ENCODE data around the gene EGFL8. TPM values are rescaled to one million over a fixed set of nuclear protein-coding genes. Genes with fewer than 3 reads are reported as not detected.

Gene EGFL8
- total RNA-seq, 1 donor from 2014 or later: 3.8 TPM

GRCh38 chr6:32198345-32198696 is 33.9 kb downstream of the EGFL8 start:
- H3K4me3 Mint-ChIP-seq: no peak overlapping the region

DNA sequence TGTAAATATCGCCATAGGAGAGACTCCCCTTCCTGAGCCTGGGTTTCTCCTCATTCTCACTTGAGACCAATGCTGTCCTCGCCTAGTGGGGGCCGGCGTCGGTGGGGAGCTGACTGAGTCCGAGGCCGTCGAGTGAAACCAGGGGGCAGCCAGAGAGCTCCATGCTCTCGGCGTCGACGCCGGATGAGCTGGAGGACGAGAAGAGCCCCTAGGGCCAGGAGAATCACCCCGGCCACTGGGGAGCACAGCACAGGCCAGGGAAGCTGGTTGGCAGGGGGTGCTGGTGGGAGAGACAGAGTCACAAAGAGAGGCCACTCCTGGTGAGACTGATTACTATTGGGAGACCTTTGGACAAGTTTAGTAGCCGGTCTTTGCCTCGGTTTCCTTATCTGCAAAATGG is 34.5 kb downstream of the EGFL8 start:
- Histone ChIP-seq H3K4me3 (no peak overlapping the region), H3K9me3 (ENCODE audit: low read depth) (no peaks in the 10 kb centered on the region), H3K27me3 (no peaks in the 10 kb centered on the region), H3F3A (ENCODE audit: low read depth) (peaks cover 22% of the 10 kb centered on the region), H3K27ac (no peak overlapping the region), H3K4me1 (peaks cover 23% of the 10 kb centered on the region), H4K20me1 (ENCODE audit: low read depth) (no peaks in the 10 kb centered on the region), H3K79me2 (ENCODE audit: low read depth) (no peaks in the 10 kb centered on the region), H3K9ac (no peak overlapping the region), H3K36me3 (no peaks in the 10 kb centered on the region), H3K4me2 (no peak overlapping the region), H2AFZ (replicated peaks) (no peak overlapping the region)
- TF ChIP-seq EZH2phosphoT487 (IDR thresholded peaks at IDR 0.05): no peak
- TF ChIP-seq EZH2 (IDR thresholded peaks at IDR 0.05): no peak
- TF ChIP-seq, protein P1, sequence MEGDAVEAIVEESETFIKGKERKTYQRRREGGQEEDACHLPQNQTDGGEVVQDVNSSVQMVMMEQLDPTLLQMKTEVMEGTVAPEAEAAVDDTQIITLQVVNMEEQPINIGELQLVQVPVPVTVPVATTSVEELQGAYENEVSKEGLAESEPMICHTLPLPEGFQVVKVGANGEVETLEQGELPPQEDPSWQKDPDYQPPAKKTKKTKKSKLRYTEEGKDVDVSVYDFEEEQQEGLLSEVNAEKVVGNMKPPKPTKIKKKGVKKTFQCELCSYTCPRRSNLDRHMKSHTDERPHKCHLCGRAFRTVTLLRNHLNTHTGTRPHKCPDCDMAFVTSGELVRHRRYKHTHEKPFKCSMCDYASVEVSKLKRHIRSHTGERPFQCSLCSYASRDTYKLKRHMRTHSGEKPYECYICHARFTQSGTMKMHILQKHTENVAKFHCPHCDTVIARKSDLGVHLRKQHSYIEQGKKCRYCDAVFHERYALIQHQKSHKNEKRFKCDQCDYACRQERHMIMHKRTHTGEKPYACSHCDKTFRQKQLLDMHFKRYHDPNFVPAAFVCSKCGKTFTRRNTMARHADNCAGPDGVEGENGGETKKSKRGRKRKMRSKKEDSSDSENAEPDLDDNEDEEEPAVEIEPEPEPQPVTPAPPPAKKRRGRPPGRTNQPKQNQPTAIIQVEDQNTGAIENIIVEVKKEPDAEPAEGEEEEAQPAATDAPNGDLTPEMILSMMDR (IDR thresholded peaks at IDR 0.05): no peak
- Mint-ChIP-seq H3K27ac (no peak overlapping the region), H3K4me1 (peaks cover 50% of the 10 kb centered on the region), H3K9me3 (no peaks in the 10 kb centered on the region), H3K4me3 (no peak overlapping the region), H3K36me3 (peaks cover 2% of the 10 kb centered on the region), H3K27me3 (ENCODE audit: insufficient read depth, low read depth) (no peaks in the 10 kb centered on the region)
- DNase-seq (ENCODE audit: low spot score): no peak

More at GRCh38 chr6:32198345-32198696, 33.9 kb downstream of the EGFL8 start:
- Histone ChIP-seq H3K27me3 (no peaks in the 10 kb centered on the region), H2AFZ (replicated peaks) (no peak overlapping the region), H3K4me1 (peaks cover 18% of the 10 kb centered on the region), H3K79me2 (ENCODE audit: low read depth) (no peaks in the 10 kb centered on the region), H3K4me3 (no peak overlapping the region), H4K20me1 (ENCODE audit: low read depth) (no peaks in the 10 kb centered on the region), H3K4me2 (no peak overlapping the region), H3K9ac (no peak overlapping the region), H3K9me3 (ENCODE audit: low read depth) (no peaks in the 10 kb centered on the region), H3K36me3 (no peaks in the 10 kb centered on the region), H3F3A (ENCODE audit: low read depth) (peaks cover 22% of the 10 kb centered on the region), H3K27ac (no peak overlapping the region)
- Mint-ChIP-seq H3K27me3 (ENCODE audit: insufficient read depth, low read depth) (peaks cover 2% of the 10 kb centered on the region), H3K27ac (no peak overlapping the region), H3K4me1 (peaks cover 48% of the 10 kb centered on the region), H3K9me3 (no peaks in the 10 kb centered on the region), H3K36me3 (peaks cover 2% of the 10 kb centered on the region)
- DNase-seq (ENCODE audit: low spot score): no peak
- TF ChIP-seq, protein P1 (IDR thresholded peaks at IDR 0.05): no peak
- no peak for TF ChIP-seq EZH2 (IDR thresholded peaks at IDR 0.05)
- TF ChIP-seq EZH2phosphoT487 (IDR thresholded peaks at IDR 0.05): no peak

- Histone ChIP-seq H3K79me2 (ENCODE audit: low read depth) (no peaks in the 10 kb centered on the region), H3K27ac (no peak overlapping the region), H3K9me3 (ENCODE audit: low read depth) (no peaks in the 10 kb centered on the region), H3K4me2 (no peak overlapping the region), H3K4me1 (peaks cover 21% of the 10 kb centered on the region), H3K9ac (no peak overlapping the region), H4K20me1 (ENCODE audit: low read depth) (no peaks in the 10 kb centered on the region), H3K27me3 (peaks cover 5% of the 10 kb centered on the region), H2AFZ (replicated peaks) (no peak overlapping the region), H3F3A (ENCODE audit: low read depth) (peaks cover 12% of the 10 kb centered on the region), H3K36me3 (no peaks in the 10 kb centered on the region), H3K4me3 (no peak overlapping the region)
- Mint-ChIP-seq H3K27ac (no peak overlapping the region), H3K4me3 (no peak overlapping the region), H3K27me3 (ENCODE audit: insufficient read depth, low read depth) (peaks cover 8% of the 10 kb centered on the region), H3K4me1 (peaks cover 50% of the 10 kb centered on the region), H3K36me3 (no peaks in the 10 kb centered on the region), H3K9me3 (peaks cover 2% of the 10 kb centered on the region)
- no peak for DNase-seq (ENCODE audit: low spot score)
- no peak for TF ChIP-seq EZH2phosphoT487 (IDR thresholded peaks at IDR 0.05)
- TF ChIP-seq, protein P1 (IDR thresholded peaks at IDR 0.05): no peak
- no peak for TF ChIP-seq EZH2 (IDR thresholded peaks at IDR 0.05)
These were observed 36.5 kb downstream of the EGFL8 start for GRCh38 chr6:32200711-32201475.
